OCI-LY3 (cell line): ENCODE measurements around the gene CDH4.

Source experiments
- EZH2phosphoT487 ChIP-seq: fragments of 200-600 bp; shearing (Covaris generic); IDR thresholded peaks from 2 replicates; pipeline ENCODE4 v1.6.1; 2018; ENCODE audit warnings: antibody characterized with exemption, mixed run types, low read depth
- TF ChIP-seq, protein P1 (sequence below): fragments of 200-600, 300-600 bp; sonication (generic); IDR thresholded peaks from 2 replicates; pipeline ENCODE4 v1.5.1; 2014; ENCODE audit warnings: antibody characterized with exemption, low read length, low read depth

DNA sequence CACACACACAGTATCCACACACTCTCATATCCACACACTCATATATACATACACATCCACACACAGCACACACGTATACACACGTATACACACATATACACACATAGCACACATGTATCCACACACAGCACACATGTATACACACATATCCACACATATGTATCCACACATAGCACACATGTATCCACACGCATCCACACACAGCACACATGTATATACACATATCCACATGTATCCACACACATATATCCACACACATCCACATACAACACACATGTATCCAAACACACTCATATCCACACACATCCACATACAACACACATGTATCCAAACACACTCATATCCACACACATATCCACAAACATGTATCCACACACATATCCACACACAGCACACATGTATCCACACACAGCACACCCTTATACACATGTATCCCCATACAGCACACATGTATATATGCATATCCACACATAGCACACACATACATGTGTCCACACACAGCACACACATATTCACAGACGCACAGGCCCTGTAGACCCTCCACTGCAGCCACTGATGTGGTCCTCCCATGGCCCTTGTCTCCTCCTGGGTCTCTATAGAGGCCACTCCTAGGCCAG lies 172.1 kb downstream of the CDH4 start:
- TF ChIP-seq, protein P1, sequence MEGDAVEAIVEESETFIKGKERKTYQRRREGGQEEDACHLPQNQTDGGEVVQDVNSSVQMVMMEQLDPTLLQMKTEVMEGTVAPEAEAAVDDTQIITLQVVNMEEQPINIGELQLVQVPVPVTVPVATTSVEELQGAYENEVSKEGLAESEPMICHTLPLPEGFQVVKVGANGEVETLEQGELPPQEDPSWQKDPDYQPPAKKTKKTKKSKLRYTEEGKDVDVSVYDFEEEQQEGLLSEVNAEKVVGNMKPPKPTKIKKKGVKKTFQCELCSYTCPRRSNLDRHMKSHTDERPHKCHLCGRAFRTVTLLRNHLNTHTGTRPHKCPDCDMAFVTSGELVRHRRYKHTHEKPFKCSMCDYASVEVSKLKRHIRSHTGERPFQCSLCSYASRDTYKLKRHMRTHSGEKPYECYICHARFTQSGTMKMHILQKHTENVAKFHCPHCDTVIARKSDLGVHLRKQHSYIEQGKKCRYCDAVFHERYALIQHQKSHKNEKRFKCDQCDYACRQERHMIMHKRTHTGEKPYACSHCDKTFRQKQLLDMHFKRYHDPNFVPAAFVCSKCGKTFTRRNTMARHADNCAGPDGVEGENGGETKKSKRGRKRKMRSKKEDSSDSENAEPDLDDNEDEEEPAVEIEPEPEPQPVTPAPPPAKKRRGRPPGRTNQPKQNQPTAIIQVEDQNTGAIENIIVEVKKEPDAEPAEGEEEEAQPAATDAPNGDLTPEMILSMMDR: no peak
- TF ChIP-seq EZH2phosphoT487: no peak
